GM12874 (cell line): ENCODE data around the gene HIPK1.

Experiments
- CTCF ChIP-seq: IDR thresholded peaks from 2 replicates; pipeline ENCODE4 v1.5.1; 2011; ENCODE audit warnings: low read depth, mild to moderate bottlenecking, control low read depth, low read length, moderate library complexity; ENCODE audit not compliant: insufficient read depth

The HIPK1 gene

DNA sequence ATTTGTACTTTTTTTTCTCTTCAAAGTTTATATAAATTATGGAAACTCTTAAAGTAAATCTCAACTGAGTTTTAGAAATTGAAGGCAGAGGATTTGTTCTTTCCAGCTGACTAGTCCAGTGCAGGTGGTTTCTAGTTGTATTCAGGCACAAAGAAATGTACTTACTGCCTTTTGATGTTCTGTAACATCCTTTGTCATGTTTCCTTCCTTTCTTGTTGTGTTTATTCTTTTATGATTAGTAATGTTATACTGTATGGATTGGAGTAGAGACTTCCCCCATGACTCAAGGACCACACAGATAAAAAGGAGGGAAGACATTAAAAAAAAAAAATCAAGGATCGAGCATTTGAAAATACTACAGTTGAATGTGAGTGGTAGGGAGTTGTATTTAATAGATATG, 8.0 kb downstream of the HIPK1 start:
- no peak for TF ChIP-seq CTCF

GRCh38 chr1:113938192-113938591, 9.1 kb downstream of the HIPK1 start:
- TF ChIP-seq CTCF, result no peak

GRCh38 chr1:113940365-113941244, 11.5 kb downstream of the HIPK1 start:
- TF ChIP-seq CTCF, result no peak

- no peak for TF ChIP-seq CTCF
Measured at GRCh38 chr1:113941245-113941559, 12.1 kb downstream of the HIPK1 start.

GRCh38 chr1:113942527-113942926, 13.4 kb downstream of the HIPK1 start:
- no peak for TF ChIP-seq CTCF

GRCh38 chr1:113943028-113943811, 14.1 kb downstream of the HIPK1 start:
- TF ChIP-seq CTCF, result no peak

GRCh38 chr1:113945329-113945728, 16.2 kb downstream of the HIPK1 start:
- TF ChIP-seq CTCF, result no peak
